Measurements from ENCODE around the gene SLC37A4. TPM values are rescaled to one million over a fixed set of nuclear protein-coding genes. Genes with fewer than 3 reads are reported as not detected.
A peak's percentile ranks its signal among the peaks of the same experiment; 100 is the strongest.
"Not testable (repeated sequence)": the region's sequence is repeated elsewhere in the genome, so short reads cannot be mapped to it uniquely, and the experiment has no call there.

The SLC37A4 gene
- total RNA-seq, 1 donor from 2014 or later: 5.5 TPM

GRCh38 chr11:119041821-119042514, 11.3 kb upstream of the SLC37A4 start:
- no peak for DNase-seq

- not testable (repeated sequence) for DNase-seq
These were observed 8.8 kb upstream of the SLC37A4 start for GRCh38 chr11:119039471-119039870.

GRCh38 chr11:119038884-119039283, 8.2 kb upstream of the SLC37A4 start:
- DNase-seq: no peak

GRCh38 chr11:119034813-119035212, 4.1 kb upstream of the SLC37A4 start:
- no peak for DNase-seq

DNA sequence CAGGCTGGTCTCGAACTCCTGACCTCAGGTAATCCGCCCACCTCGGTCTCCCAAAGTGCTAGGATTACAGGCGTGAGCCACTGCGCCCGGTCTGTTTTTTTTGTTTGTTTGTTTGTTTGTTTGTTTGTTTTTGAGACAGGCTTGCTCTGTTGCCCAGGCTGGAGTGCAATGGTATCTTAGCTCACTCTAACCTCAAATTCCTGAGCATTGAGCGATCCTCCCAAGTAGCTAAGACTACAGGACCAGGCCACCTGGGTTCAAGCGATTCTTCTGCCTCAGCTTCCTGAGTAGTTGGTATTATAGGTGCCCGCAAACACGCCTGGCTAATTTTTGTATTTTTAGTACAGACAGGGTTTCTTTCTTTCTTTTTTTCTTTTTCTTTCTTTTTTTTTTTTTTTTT, 2.7 kb upstream of the SLC37A4 start:
- not testable (repeated sequence) for DNase-seq

DNA sequence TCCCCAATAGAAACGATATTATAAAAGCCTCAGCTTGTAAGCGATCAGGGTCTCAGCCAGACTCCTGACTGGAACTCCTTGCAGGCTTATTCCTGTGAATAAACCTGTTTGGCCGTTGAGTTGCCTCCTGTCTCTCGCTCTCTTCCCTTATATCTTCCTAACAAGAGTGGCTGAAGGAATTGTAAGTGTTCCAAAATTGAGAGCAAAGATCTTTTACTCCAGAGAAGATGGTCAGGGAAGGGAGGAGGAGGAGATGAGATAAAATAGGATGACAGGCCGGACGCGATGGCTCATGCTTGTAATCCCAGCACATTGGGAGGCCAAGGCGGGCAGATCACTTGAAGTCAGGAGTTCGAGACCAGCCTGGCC, 1.2 kb upstream of the SLC37A4 start:
- no peak for DNase-seq

- no peak for DNase-seq
These were observed 698 bp downstream of the SLC37A4 start for GRCh38 chr11:119030029-119030328.

DNA sequence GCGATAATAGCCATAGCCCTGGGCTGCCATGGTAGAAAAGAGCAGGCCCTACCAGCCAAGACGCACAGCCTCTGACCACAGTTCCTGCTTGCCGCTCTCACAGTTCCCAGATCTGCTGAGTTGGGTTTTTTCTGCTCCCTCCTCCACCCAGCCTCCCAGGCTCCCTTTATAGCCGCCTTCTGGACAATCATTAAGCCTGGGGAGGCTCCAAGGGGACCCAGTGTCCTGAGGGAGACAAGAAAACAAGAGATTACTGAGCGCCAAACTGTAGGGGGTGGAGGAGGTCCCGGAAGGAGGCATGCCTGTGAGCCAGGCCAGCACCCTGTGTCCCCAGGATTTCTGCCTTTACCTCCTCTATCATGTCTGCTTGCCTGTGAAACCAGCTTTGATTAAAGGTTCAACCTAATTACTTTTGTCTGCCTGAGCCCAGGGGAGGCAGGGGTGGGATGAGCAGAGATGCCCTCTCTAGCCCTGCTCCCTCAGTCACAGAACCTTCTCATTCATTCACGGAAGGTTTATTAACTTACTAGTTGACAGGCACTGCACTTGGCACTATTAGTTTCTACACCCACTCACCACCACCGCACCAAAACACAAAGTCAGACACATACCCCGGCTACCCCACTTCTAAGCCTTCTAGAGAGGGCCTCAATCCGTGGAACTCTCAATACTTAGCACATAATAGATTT, 1.2 kb downstream of the SLC37A4 start:
- no peak for DNase-seq

DNA sequence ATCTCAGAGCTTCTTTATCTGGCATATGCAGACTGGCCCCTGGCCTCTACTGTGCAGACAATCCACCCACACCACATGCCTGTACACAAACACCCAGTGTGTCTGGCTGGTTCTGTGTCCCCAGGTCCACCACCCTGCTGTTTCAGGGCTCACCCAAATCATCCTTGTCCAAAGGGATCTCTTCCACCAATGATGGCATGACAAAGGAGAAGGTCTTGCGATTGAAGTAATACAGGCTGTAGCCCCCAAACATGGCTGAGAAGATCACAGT, 1.7 kb downstream of the SLC37A4 start:
- no peak for DNase-seq

DNA sequence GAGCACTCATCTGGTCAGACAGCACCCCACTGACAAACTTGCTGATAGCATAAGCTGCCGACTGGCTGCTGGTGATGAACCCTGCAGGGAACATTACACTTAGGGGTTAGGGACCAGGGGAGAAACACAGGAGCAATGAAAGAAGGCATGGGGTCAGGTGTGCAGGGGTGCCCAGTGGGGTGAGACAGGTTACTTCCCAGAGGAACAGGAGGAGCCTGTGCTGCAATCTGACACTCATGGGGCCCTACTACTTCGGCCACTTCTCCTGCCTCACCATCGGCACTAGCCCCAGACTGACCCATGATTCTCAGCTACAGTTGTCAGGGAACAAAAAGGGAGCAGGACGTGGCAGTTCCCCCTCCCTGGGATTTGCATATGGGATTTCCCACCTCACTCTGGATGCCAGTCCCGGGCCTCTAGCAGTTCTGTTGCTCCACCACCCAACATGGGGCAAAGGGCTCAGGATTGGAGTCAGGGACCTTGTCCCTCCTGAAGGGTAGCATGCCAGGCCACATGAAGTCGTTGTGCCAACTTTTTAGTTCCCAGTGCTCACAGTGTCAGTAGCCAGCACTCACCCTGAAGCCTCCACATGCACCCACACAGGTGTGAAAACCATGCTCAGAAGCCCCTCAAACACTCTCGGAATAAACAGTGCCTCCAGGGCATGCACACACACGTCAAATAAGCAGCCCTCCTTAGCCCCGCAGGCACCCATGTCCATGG, 2.2 kb downstream of the SLC37A4 start:
- no peak for DNase-seq

GRCh38 chr11:119027561-119028345, 2.9 kb downstream of the SLC37A4 start:
- no peak for DNase-seq

DNA sequence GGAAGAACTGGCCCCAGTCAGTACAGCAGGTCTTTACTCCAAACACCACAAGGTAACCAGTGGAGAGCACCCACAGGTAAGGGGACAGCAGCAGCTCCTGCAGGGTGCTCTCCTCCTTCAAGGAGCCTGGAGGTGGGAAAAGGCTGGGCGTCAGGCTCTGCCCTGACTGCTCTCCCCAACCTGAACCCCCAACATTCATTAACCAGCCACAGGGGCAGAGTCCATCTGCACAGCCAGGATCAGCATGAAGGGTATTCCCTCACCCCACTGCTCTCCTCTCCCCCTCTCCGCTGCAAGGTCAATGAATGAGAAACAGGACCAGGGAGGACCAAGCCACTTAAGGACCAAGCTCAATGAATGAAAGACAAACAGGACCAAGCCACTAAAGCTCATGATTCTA, 3.7 kb downstream of the SLC37A4 start:
- no peak for DNase-seq

GRCh38 chr11:119025978-119026766, 4.5 kb downstream of the SLC37A4 start:
- no peak for DNase-seq

DNA sequence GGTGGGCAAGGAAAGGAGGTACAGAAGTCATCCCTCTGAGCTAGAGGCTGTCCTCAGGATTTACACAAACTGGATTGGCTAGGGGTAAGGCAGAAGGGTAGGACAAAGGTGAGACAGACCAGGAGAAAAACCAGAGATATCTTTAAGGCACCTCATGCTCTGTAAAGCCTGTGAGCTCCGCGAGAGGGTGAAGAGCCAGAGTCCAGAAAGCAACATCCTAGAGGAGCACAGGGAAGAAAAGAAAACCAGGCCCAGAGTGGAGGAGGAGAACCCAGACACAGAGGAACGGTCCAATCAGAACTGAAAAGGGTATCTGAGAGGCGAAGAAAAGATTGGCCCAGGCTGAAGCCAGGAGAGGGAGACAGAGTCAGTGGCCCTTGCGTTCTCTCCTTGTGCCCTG, 5.1 kb downstream of the SLC37A4 start:
- no peak for DNase-seq

- DNase-seq: no peak
These were observed 5.6 kb downstream of the SLC37A4 start for GRCh38 chr11:119025099-119025473.

DNA sequence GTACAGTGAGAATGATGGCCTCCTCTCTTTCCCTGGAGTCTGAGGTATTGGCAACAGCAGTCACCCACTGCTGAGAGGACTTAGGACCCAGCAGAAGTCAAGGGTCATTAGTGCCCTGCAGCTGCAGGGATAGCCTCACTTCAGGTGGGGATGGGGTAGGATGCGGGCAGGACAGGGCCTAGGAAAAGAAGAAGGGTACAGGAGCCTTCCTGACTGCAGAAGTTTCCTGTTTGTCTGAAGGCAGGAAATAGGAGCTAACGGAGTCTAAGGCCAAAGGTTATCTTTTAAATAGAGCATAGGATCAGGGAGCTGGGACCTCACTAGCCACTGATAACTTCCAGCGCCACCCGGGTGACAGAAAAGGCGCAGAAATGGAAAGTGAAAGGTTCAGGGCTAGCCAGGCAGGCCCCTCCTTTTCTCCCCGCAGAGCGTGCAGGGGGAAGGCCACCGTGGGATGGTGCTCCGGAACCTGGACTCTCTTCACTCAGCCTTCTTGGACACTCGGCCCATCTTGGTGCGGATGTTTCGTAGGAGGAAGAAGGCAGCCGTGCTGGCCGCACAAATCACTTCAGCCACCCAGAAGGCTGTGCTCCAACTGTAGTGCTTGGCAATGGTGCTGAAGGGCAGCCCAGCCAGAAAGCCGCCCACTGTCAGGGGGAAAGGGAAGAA, 6.1 kb downstream of the SLC37A4 start:
- DNase-seq: no peak

DNA sequence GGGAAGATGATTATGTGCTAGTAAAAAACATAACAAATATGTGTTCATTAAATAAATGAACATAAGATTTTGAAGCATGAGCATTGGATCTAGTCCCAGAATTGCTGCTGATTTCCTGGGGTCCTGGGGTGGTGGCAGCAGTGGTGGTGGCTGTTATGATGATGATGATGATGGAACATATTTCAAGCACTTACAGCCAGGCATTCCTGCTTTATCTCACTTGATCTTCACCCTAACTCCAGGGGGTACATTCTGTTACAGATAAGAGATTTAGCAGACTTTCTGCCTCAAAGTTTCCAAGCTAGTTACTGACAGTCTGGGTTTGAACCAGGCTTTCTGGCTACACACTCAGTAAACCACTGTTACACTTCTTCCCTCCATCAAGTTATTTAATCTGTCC, 6.9 kb downstream of the SLC37A4 start:
- DNase-seq: no peak

DNA sequence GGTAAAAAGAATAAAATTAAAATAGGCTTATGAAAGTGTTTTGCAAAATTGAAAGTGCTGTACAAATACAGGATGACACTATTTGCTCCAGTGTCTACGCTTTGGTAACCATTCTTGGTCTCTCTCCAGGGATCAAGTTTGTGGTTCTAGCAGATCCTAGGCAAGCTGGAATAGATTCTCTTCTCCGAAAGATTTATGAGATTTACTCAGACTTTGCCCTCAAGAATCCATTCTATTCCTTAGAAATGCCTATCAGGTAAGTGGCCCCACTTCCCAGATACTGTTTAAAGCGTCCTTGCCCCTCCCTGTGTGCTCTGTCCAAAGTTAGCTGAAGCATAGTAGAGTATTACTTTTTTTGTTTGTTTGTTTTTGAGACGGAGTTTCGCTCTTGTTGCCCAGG, 9.0 kb downstream of the SLC37A4 start:
- no peak for DNase-seq

GRCh38 chr11:119019996-119020395, 10.7 kb downstream of the SLC37A4 start:
- DNase-seq: no peak

DNA sequence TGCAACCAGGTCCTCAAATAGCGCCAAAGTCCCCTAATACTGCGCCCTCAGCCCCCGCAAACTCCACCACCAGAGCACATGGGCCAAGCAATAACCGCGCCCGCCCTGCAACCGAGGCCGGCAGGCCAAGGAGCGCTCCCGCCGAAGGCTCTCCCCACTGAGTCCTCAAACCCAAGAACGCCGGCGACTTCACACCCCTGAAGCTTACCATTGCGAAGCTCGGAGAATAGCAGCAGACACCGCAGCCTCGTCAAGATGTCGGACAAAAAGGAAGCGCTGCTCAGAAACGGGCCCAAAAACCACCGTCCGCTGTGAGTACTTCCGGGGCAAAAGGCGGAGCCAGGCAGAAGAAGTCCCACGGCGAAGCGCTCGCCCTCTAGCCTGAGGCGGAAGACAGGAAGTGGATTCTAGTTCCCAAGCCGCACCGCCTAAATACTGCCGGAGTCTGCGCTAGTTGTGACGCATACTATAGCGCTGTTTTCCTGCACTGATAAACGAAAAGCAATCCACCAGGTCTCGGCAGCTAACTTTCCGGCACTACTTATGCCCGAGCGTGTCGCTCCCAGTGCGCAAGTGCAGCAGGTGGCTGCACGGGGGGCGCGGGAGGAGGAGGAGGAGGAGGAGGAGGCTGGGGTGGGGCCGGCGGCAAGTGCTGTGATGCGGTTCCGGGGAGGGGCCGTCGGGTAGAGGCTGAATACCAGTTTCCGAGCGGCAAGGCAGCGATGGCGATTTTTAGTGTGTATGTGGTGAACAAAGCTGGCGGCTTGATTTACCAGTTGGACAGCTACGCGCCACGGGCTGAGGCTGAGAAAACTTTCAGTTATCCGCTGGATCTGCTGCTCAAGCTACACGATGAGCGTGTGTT, 12.4 kb downstream of the SLC37A4 start, which contains the start of the genes RPS25 and TRAPPC4:
RPS25 (minus strand) TSS at position 270 of the 865 bp plus-strand sequence; CDS start at position 211, 59 bp downstream.
TRAPPC4 (plus strand) TSS at position 693 of the 865 bp plus-strand sequence; CDS start at position 723, 30 bp downstream.
- peak; percentile 98 for DNase-seq
